Activated naive CD4-positive, alpha-beta T cell treated with anti-CD3 and anti-CD28 coated beads, Interleukin-2, amount 10 ng/mL, durations not matched to agents 7 days and 5 days (primary cell): ENCODE results near the gene ZNF598.

Experiments
- CTCF ChIA-PET: fragments of 350-600 bp; sonication (Branson Sonifier 250); formaldehyde crosslinking; loops from one replicate; lab custom pipeline; 2021; ENCODE audit warnings: antibody characterized with exemption; lab: Charles Lee
- DNase-seq: peaks from one replicate; pipeline ENCODE4 v3.0.0-alpha.2; 2020
- H3K27ac Mint-ChIP-seq: one replicate; pipeline ENCODE4 v1.8.0; 2021; ENCODE audit warnings: mild to moderate bottlenecking, moderate library complexity, mixed read lengths
- H3K27me3 Mint-ChIP-seq: one replicate; pipeline ENCODE4 v1.8.0; 2021; ENCODE audit warnings: mild to moderate bottlenecking, mixed read lengths
- H3K36me3 Mint-ChIP-seq: one replicate; pipeline ENCODE4 v1.8.0; 2021; ENCODE audit warnings: mixed read lengths
- H3K4me1 Mint-ChIP-seq: one replicate; pipeline ENCODE4 v1.8.0; 2021; ENCODE audit warnings: mixed read lengths
- H3K4me3 Mint-ChIP-seq: one replicate; pipeline ENCODE4 v1.8.0; 2021; ENCODE audit warnings: mild to moderate bottlenecking, moderate library complexity, mixed read lengths
- H3K9me3 Mint-ChIP-seq: one replicate; pipeline ENCODE4 v1.8.0; 2021; ENCODE audit warnings: mixed read lengths

ZNF598 gene

DNA sequence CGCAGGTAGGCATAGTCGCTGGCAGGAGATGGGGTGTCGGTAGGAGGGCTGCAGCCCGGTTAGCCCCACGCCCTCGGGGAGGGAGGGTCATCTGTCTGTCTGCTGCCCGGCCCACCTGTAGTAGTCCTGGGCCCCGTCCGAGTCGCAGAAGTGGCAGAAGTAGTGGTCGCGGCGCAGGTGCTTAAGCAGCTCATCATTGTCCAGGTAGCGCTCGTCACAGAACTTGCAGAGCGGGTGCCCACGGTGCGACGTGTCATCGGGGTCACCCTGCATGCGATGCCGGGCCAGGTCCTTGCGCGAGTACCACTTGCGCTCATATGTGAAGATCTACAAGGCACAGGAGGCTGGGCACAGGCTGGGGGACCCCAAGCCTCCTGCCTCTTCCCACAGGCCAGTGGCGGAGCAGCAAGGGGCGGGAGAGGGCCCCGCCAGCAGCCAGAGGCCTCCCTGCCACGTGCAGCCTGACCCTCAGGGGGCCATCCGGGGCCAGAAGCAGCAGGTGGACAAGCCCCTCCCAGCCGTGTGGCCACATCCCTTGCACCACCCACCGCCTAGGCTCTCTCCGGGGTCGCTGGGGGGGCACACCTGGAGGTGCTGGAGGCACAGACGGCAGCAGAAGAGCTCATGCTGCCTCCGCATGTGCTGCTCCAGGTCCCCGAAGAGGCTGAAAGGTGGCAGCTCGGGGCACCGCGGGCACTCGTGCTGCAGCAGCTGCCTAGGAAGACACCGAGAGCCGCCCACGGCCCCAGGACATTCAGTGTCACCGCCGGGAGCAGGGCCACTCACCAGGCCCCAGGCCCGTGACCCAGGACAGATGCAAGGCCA, 7.0 kb downstream of the ZNF598 start:
- Mint-ChIP-seq H3K36me3 (peaks cover 20% of the 10 kb centered on the region), H3K4me1 (peaks cover 30% of the 10 kb centered on the region), H3K27me3 (no peaks in the 10 kb centered on the region), H3K9me3 (no peaks in the 10 kb centered on the region), H3K27ac (no peak overlapping the region), H3K4me3 (no peak overlapping the region)
- CTCF ChIA-PET: interaction anchor here (0.6 to 2.3 kb wide), 7 partner anchors 9 to 250 kb away, joined by 3 to 18 read pairs (median 8); partner anchors contain the start of gene ECI1
- DNase-seq: no peak

DNA sequence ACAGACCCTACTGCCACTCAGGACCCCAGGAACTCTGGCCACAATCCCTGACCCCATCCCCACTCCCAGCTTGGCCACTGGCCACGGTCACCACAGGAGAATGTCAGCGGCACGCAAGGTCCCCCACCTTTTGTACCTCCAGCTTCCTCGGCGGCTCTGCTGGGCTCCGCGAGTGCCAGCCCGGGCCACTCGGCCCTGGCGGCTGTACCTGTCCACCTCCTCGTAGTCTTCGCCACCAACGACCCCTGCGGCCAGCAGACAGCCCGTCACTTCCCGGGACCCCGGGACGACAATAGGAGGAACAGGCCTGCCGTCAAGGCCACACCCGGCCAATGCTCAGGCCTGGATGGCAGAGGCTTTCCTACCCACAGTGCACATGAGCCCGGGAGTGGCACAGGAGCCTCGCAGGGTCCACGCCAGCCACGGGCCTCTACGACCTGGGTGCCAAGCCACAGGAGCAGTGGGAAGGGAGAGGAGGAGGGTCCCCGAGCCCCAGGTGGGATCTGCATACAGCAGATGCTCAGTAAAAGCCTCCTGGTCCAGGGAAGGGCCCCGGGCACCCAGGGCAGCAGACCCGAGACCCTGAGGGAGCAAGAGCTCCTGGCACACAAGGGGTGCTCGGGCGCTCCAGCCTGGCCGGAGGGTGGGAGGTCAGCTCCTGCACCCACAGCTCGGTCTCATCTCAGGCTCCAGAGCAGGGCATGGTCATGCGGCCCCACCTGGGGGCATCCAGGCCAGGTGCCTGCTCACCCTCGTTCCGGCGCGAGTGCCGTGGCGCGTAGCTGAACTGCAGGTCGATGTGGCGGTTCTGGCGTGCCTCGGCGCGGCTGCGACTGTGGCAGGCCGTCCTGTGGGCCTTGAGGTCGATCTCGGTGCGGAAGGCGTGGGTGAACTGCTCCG, 7.9 kb downstream of the ZNF598 start:
- H3K9me3 Mint-ChIP-seq: no peaks in the 10 kb centered on the region

GRCh38 chr16:2001035-2001434, 8.6 kb downstream of the ZNF598 start:
- Mint-ChIP-seq H3K4me3 (no peak overlapping the region), H3K36me3 (peaks cover 21% of the 10 kb centered on the region), H3K9me3 (no peaks in the 10 kb centered on the region), H3K27ac (no peak overlapping the region), H3K27me3 (no peaks in the 10 kb centered on the region), H3K4me1 (peaks cover 19% of the 10 kb centered on the region)
- DNase-seq: no peak
- CTCF ChIA-PET: no interaction called here

More for the DNA sequence above, 7.9 kb downstream of the ZNF598 start:
- CTCF ChIA-PET: no interaction called here
- Mint-ChIP-seq H3K36me3 (peaks cover 23% of the 10 kb centered on the region), H3K27ac (no peak overlapping the region), H3K4me3 (no peak overlapping the region), H3K4me1 (peaks cover 23% of the 10 kb centered on the region), H3K27me3 (no peaks in the 10 kb centered on the region)
- no peak for DNase-seq

DNA sequence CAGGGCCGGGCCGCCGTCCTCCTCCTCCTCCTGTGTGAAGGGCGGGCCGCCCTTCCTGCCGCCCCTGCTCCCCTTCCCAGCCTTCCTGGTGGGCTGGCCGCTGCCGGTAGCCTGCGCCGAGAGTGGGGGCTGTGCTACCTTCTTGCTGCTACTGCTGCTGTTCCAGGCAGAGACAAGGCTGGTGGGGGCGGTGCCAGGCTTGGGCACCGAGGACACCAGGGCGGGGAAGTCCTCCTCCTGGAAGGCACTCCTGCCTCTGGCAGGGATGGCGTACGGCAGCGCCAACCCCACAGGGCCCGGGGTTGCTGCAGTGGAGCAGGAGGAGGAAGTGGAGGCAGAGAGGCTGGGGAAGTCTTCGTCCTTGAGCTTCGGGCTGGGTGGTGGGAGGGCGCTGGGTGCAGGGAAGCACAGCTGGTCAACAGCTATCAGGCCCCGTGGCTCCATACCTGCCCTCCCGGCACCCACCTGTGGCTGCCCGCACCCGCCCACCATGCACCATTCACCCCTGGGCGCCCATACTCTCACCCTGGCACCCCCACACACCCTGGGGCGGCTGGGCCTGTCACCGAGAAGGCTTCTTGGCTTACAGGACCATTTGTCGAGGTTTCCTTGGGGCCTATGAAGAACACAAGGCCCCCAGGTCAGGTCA, 9.6 kb downstream of the ZNF598 start:
- Mint-ChIP-seq H3K27ac (no peak overlapping the region), H3K27me3 (no peaks in the 10 kb centered on the region), H3K4me1 (peaks cover 12% of the 10 kb centered on the region), H3K4me3 (no peak overlapping the region), H3K9me3 (no peaks in the 10 kb centered on the region), H3K36me3 (peaks cover 20% of the 10 kb centered on the region)
- CTCF ChIA-PET: no interaction called here
- DNase-seq: no peak

GRCh38 chr16:1998852-1999801, 10.5 kb downstream of the ZNF598 start:
- peaks cover 20% of the 10 kb centered on the region for H3K36me3 Mint-ChIP-seq
- no peak overlapping the region for H3K27ac Mint-ChIP-seq
- H3K9me3 Mint-ChIP-seq: no peaks in the 10 kb centered on the region
- H3K4me3 Mint-ChIP-seq: no peak overlapping the region
- DNase-seq: no peak
- peaks cover 6% of the 10 kb centered on the region for H3K4me1 Mint-ChIP-seq
- no peaks in the 10 kb centered on the region for H3K27me3 Mint-ChIP-seq
- CTCF ChIA-PET: no interaction called here

- CTCF ChIA-PET: no interaction called here
- Mint-ChIP-seq H3K4me1 (peaks cover 5% of the 10 kb centered on the region), H3K27me3 (peaks cover 5% of the 10 kb centered on the region), H3K9me3 (no peaks in the 10 kb centered on the region), H3K36me3 (peaks cover 20% of the 10 kb centered on the region), H3K4me3 (no peak overlapping the region), H3K27ac (no peak overlapping the region)
- DNase-seq: no peak
Observed at GRCh38 chr16:1998360-1998835, 11.2 kb downstream of the ZNF598 start.

DNA sequence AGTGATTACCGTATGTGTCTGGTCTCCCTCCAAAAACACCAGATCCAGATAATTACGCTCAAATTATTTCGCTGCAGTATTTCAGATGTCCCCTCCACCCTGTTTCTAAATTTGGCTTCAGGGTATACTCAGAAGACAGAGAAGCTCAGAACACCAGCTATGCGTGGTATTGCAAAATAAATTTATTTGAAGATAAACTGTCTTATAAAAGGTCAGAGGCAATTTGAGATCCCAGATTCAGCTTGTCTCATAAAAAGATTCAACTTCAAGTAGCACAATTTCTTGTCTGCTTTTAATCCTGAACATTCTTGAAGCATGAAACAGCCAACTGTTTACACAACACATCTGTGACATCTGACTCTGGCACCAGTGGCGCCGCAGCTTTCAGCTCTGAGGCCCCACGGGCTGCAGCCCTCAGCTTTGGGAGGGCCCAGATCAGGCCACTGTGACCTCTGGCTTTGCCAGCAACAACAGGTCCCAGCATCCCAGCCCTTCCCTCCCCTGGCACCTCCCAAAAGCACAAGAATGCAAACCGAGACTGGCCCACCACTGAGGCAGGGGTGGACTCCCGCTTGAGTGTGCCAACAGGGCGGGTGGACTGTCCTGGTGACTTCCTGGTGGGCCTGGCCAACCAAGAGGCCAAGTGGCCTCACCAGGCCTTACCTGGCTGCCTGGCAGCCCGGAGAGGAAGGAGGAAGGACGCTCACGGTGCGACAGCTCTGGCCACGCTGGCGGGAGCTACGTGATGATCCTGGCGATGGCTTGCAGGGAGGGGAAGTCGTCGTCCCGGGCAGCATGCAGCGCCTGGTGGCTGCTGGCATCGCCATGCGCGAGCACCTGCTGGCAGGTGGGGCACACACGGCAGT, 11.9 kb downstream of the ZNF598 start:
- CTCF ChIA-PET: interaction anchor here (1.3 kb wide), 1 partner anchor 143 kb away, joined by 3 read pairs; no protein-coding TSS in a partner anchor
- peaks cover 19% of the 10 kb centered on the region for H3K36me3 Mint-ChIP-seq
- peaks cover 5% of the 10 kb centered on the region for H3K4me1 Mint-ChIP-seq
- no peak overlapping the region for H3K27ac Mint-ChIP-seq
- H3K4me3 Mint-ChIP-seq: no peak overlapping the region
- DNase-seq: no peak
- no peaks in the 10 kb centered on the region for H3K9me3 Mint-ChIP-seq
- H3K27me3 Mint-ChIP-seq: peaks cover 9% of the 10 kb centered on the region

GRCh38 chr16:1993731-1994131, 15.9 kb downstream of the ZNF598 start:
- no peaks in the 10 kb centered on the region for H3K9me3 Mint-ChIP-seq
- peaks cover 38% of the 10 kb centered on the region for H3K27me3 Mint-ChIP-seq
- peaks cover 23% of the 10 kb centered on the region for H3K4me1 Mint-ChIP-seq
- CTCF ChIA-PET: interaction anchor here (1.0 to 2.2 kb wide), 2 partner anchors 10 to 23 kb away, joined by 3 to 18 read pairs; no protein-coding TSS in a partner anchor
- peak overlapping the region; percentile 69 for H3K27ac Mint-ChIP-seq
- no peak for DNase-seq
- H3K36me3 Mint-ChIP-seq: peaks cover 5% of the 10 kb centered on the region
- no peak overlapping the region for H3K4me3 Mint-ChIP-seq

GRCh38 chr16:1992704-1993317, 16.8 kb downstream of the ZNF598 start:
- no peaks in the 10 kb centered on the region for H3K9me3 Mint-ChIP-seq
- H3K27ac Mint-ChIP-seq: no peak overlapping the region
- H3K27me3 Mint-ChIP-seq: peaks cover 47% of the 10 kb centered on the region
- CTCF ChIA-PET: interaction anchor here (2.2 kb wide), 1 partner anchor 11 kb away, joined by 18 read pairs; no protein-coding TSS in a partner anchor
- no peak for DNase-seq
- H3K4me1 Mint-ChIP-seq: peaks cover 25% of the 10 kb centered on the region
- H3K4me3 Mint-ChIP-seq: no peak overlapping the region
- peaks cover 5% of the 10 kb centered on the region for H3K36me3 Mint-ChIP-seq

DNA sequence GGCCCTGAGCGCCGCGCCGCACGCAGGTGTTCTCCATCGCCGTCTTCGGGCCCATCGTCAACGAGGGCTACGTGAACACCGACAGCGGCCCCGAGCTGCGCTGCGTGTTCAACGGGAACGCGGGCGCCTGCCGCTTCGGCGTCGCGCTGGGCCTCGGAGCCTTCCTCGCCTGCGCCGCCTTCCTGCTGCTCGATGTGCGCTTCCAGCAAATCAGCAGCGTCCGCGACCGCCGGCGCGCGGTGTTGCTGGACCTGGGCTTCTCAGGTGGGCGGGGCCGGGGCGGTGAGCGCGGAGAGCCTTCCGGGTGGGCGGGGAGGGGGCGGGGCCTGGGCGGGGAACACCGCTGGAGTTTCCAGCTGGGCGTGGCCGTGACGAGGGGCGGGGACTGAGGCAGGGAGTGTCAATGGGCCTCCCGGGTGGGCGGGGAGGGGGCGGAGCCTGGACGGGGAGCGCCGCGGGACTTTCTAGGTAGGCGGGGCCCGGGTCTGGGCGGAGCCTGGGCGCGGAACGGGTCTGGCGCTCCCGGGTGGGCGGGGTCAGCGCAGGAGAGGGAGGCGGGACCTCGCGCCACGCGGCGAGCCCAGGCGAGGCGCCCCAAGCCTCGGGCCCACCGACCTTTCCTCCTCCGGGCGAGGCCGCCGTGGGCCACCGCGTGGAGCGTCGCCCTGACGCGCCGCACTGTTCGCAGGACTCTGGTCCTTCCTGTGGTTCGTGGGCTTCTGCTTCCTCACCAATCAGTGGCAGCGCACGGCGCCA, 17.5 kb downstream of the ZNF598 start:
- Mint-ChIP-seq H3K27ac (peak overlapping the region; percentile 58), H3K27me3 (peaks cover 51% of the 10 kb centered on the region), H3K9me3 (no peaks in the 10 kb centered on the region), H3K4me1 (peaks cover 23% of the 10 kb centered on the region), H3K36me3 (peaks cover 2% of the 10 kb centered on the region), H3K4me3 (peak overlapping the region; percentile 65)
- peak; percentile 99 for DNase-seq
- CTCF ChIA-PET: interaction anchor here (1.6 kb wide), 1 partner anchor 12 kb away, joined by 8 read pairs; no protein-coding TSS in a partner anchor

GRCh38 chr16:1991588-1991947, 18.1 kb downstream of the ZNF598 start:
- H3K27me3 Mint-ChIP-seq: peaks cover 56% of the 10 kb centered on the region
- peak overlapping the region; percentile 35 for H3K27ac Mint-ChIP-seq
- peaks cover 7% of the 10 kb centered on the region for H3K36me3 Mint-ChIP-seq
- CTCF ChIA-PET: interaction anchor here (1.6 kb wide), 1 partner anchor 12 kb away, joined by 8 read pairs; no protein-coding TSS in a partner anchor
- peaks cover 23% of the 10 kb centered on the region for H3K4me1 Mint-ChIP-seq
- DNase-seq: no peak
- H3K9me3 Mint-ChIP-seq: no peaks in the 10 kb centered on the region
- H3K4me3 Mint-ChIP-seq: peak overlapping the region; percentile 65
